ENCODE data around the gene EDNRA. TPM values are rescaled to one million over a fixed set of nuclear protein-coding genes. Genes with fewer than 3 reads are reported as not detected.

Gene EDNRA
- polyA plus RNA-seq, 4 donors = 44.6 to 114 (median 76.8) TPM

- no peak for DNase-seq (ENCODE audit: low read depth in 4 of 4, low spot score in 3 of 4)
Measured at GRCh38 chr4:147583876-147584275, 103.0 kb downstream of the EDNRA start.

- no peak for DNase-seq (ENCODE audit: low read depth in 4 of 4, low spot score in 3 of 4)
Measured at GRCh38 chr4:147586032-147586431, 105.1 kb downstream of the EDNRA start.

- no peak for DNase-seq (ENCODE audit: low read depth in 4 of 4, low spot score in 3 of 4)
Measured at GRCh38 chr4:147586637-147587036, 105.7 kb downstream of the EDNRA start.

- no peak for DNase-seq (ENCODE audit: low read depth in 4 of 4, low spot score in 3 of 4)
Measured at GRCh38 chr4:147587041-147587440, 106.1 kb downstream of the EDNRA start.

DNA sequence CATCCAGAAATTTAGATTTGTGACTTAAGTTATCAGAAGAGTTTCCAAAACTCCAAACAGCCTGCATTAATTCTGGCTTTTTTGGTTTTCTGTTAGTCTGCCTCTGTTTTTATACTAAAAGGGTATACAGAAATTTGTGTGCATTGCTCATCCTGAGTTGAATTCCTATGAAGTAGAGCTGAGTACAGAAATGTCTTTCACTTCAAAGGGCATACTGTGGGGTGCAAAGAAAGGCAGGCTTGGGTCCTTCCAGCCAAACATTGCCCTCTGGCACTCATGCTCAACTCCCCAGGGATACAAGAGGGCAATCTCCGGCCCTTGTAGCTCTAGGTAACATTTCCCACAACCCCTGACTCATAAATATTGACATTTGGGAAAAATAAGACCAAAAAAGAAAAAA is 108.7 kb downstream of the EDNRA start:
- no peak for DNase-seq (ENCODE audit: low read depth in 4 of 4, low spot score in 3 of 4)

GRCh38 chr4:147590249-147590920 is 109.5 kb downstream of the EDNRA start:
- peak; percentile 44 to 60 (median 53) for DNase-seq (ENCODE audit: low read depth in 4 of 4, low spot score in 3 of 4)

DNA sequence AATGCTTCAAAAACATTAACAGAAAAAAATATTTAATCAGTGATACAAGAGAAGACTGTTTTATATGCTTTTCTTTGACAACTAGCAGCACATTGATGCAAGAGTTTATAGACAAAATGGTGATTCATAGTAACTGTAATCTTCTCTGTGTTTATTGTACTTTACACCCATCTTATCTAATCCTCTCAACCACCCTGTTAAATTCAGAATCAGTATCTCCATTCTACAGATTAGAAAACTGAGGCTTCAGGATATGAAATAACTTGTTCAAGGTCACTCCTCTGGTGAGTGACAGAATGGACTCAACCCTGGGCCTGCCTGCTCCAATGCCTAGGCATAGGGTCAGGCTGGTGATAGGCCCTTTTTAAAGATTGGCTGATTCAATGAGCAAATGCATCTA is 110.2 kb downstream of the EDNRA start:
- DNase-seq (ENCODE audit: low read depth in 4 of 4, low spot score in 3 of 4) = no peak

- DNase-seq (ENCODE audit: low read depth in 4 of 4, low spot score in 3 of 4) = no peak
Measured at GRCh38 chr4:147594107-147594506, 113.2 kb downstream of the EDNRA start.

Other genes with a start within 250 kb of the EDNRA start
- gene TMEM184C, start 136.3 kb downstream of the EDNRA start, polyA plus RNA-seq (ENCODE audit: insufficient read length in 4 of 4) = 10 to 100 TPM; 48.4 to 57.6 (median 54.7) TPM
- gene PRMT9, start 203.1 kb downstream of the EDNRA start, polyA plus RNA-seq (ENCODE audit: insufficient read length in 4 of 4) = 10 to 100 TPM; 17.4 to 30.2 (median 27.3) TPM

Data from left renal pelvis (tissue), 4 donors.